GM19240 (cell line): ENCODE results near the gene CEP95.
"Not testable (repeated sequence)": the region's sequence is repeated elsewhere in the genome, so short reads cannot be mapped to it uniquely, and the experiment has no call there.

Source experiments
- DNase-seq: peaks from one replicate; pipeline ENCODE4 v3.0.0; 2011; ENCODE audit warnings: low spot score; ENCODE audit not compliant: insufficient read length

Gene CEP95

GRCh38 chr17:64572682-64573154 is 65.9 kb downstream of the CEP95 start:
- DNase-seq, result no peak

GRCh38 chr17:64573214-64573613 is 66.4 kb downstream of the CEP95 start:
- no peak for DNase-seq

GRCh38 chr17:64574646-64575045 is 67.9 kb downstream of the CEP95 start:
- no peak for DNase-seq

GRCh38 chr17:64575431-64575830 is 68.7 kb downstream of the CEP95 start:
- DNase-seq, result no peak

GRCh38 chr17:64577025-64577424 is 70.2 kb downstream of the CEP95 start:
- not testable (repeated sequence) for DNase-seq

GRCh38 chr17:64579917-64580316 is 73.1 kb downstream of the CEP95 start:
- no peak for DNase-seq

- no peak for DNase-seq
Observed at GRCh38 chr17:64580384-64581315, 73.9 kb downstream of the CEP95 start.

- DNase-seq, result no peak
Observed at GRCh38 chr17:64583038-64583437, 76.3 kb downstream of the CEP95 start.

- DNase-seq, result no peak
Observed at GRCh38 chr17:64585146-64585545, 78.4 kb downstream of the CEP95 start.
